Osteoblast (primary cell): Measurements from ENCODE around the gene PFDN6. TPM values are rescaled to one million over a fixed set of nuclear protein-coding genes. Genes with fewer than 3 reads are reported as not detected.
A peak's percentile ranks its signal among the peaks of the same experiment; 100 is the strongest.

Experiments
- DNase-seq: peaks from one replicate; pipeline ENCODE4 v3.0.0; 2011; ENCODE audit warnings: low spot score, mixed read lengths; ENCODE audit not compliant: insufficient read length; ENCODE audit errors: missing footprints
- H2AFZ ChIP-seq: 2 replicates; pipeline ENCODE4 v1.6.0; 2011; ENCODE audit warnings: mild to moderate bottlenecking, low read length
- H3K27ac ChIP-seq: 2 replicates; pipeline ENCODE4 v1.5.1; 2011; ENCODE audit warnings: mild to moderate bottlenecking, low read depth, low read length, moderate library complexity
- H3K27me3 ChIP-seq: 2 replicates; pipeline ENCODE4 v1.6.0; 2012; ENCODE audit warnings: mild to moderate bottlenecking, control low read depth, inconsistent platforms, low read length, moderate library complexity; ENCODE audit not compliant: insufficient read depth
- H3K36me3 ChIP-seq: 2 replicates; pipeline ENCODE4 v1.5.1; 2011; ENCODE audit warnings: mild to moderate bottlenecking, low read length, control low read depth, moderate library complexity; ENCODE audit not compliant: insufficient read depth
- H3K4me1 ChIP-seq: 2 replicates; pipeline ENCODE4 v1.5.1; 2011; ENCODE audit warnings: mild to moderate bottlenecking, low read length, control low read depth, moderate library complexity; ENCODE audit not compliant: insufficient read depth
- H3K4me2 ChIP-seq: 2 replicates; pipeline ENCODE4 v1.6.0; 2011; ENCODE audit warnings: mild to moderate bottlenecking, low read length; ENCODE audit not compliant: insufficient read depth
- H3K4me3 ChIP-seq: fragments of 200-600 bp; sonication (generic); 3 replicates; pipeline ENCODE4 v1.5.1; 2012; ENCODE audit warnings: mild to moderate bottlenecking, low read length, inconsistent platforms; ENCODE audit not compliant: insufficient read depth
- H3K79me2 ChIP-seq: 2 replicates; pipeline ENCODE4 v1.6.0; 2012; ENCODE audit warnings: mild to moderate bottlenecking, low read length, control low read depth, inconsistent platforms; ENCODE audit not compliant: insufficient read depth
- H3K9me3 ChIP-seq: 2 replicates; pipeline ENCODE4 v1.5.1; 2011; ENCODE audit warnings: low read depth, low read length, control low read depth
- H4K20me1 ChIP-seq: 2 replicates; pipeline ENCODE4 v1.6.0; 2012; ENCODE audit warnings: mild to moderate bottlenecking, low read length, control low read depth; ENCODE audit not compliant: insufficient read depth
- total RNA-seq: library from RNA; depleted of rRNA; stranded (reverse); fragments of >200 nt; gene quantifications from 2 replicates; pipeline ENCODE4 v1.2.3, GENCODE V29; 2012
- TF ChIP-seq, protein P1 (sequence below): IDR thresholded peaks from 2 replicates; pipeline ENCODE4 v1.5.1; 2011; ENCODE audit warnings: mild to moderate bottlenecking, low read depth, low read length, moderate library complexity; ENCODE audit errors: extremely low read depth

PFDN6 gene
- total RNA-seq, 1 donor: 15.9 TPM

DNA sequence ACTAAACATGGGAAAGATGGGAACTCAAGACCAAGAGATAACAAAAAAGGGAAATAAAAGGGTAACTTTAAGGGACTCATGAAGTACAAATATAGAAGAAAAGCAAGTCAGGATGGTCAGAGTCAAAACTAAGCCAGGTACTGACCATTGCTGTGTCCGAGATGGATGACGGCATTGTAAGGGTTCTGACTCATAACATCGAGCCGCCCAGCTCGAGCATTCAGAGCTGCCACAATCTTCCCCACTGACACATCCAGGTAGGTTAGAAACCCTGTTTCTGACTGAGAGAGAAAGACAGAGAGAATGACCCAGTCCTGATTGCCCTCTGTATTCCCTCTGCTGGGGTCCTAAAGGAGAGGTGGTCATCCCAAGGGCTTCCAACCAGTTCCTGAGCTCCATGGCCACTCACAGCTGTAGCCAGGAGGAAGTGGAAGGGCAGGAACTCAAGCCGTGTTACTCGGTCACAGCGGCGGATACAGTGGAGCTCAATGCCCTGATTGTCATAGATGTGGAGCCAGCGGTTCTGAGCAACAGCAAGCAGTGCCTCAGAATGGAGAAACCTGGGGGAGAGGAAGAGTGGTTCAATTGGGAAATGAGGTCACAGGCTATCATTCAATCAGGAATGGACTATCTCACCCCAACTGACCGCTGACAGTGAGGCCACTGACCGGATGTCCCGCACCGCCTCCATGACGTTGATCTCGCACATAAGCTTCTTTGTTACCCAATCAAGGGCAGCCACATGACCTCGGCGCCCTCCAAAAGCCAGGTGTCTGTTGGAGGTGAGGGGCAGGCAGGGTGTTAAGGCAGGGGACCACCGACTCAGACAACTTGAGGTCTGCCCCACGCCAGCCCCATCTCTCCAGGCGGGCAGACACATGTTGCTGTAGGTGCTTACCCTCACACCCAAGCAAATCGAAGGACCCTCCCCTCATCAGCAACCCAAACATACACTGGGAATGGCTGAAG is 2.2 kb upstream of the PFDN6 start:
- no peaks in the 10 kb centered on the region for H3K27me3 ChIP-seq
- no peak overlapping the region for H2AFZ ChIP-seq
- peaks cover 55% of the 10 kb centered on the region for H3K36me3 ChIP-seq
- peak; percentile 49 for DNase-seq
- H3K4me3 ChIP-seq: no peak overlapping the region
- TF ChIP-seq, protein P1, sequence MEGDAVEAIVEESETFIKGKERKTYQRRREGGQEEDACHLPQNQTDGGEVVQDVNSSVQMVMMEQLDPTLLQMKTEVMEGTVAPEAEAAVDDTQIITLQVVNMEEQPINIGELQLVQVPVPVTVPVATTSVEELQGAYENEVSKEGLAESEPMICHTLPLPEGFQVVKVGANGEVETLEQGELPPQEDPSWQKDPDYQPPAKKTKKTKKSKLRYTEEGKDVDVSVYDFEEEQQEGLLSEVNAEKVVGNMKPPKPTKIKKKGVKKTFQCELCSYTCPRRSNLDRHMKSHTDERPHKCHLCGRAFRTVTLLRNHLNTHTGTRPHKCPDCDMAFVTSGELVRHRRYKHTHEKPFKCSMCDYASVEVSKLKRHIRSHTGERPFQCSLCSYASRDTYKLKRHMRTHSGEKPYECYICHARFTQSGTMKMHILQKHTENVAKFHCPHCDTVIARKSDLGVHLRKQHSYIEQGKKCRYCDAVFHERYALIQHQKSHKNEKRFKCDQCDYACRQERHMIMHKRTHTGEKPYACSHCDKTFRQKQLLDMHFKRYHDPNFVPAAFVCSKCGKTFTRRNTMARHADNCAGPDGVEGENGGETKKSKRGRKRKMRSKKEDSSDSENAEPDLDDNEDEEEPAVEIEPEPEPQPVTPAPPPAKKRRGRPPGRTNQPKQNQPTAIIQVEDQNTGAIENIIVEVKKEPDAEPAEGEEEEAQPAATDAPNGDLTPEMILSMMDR: no peak
- H3K27ac ChIP-seq: no peak overlapping the region
- H3K79me2 ChIP-seq: peaks cover 49% of the 10 kb centered on the region
- peak overlapping the region; percentile 91 for H3K4me2 ChIP-seq
- H3K9me3 ChIP-seq: no peaks in the 10 kb centered on the region
- peaks cover 18% of the 10 kb centered on the region for H3K4me1 ChIP-seq
- H4K20me1 ChIP-seq: peaks cover 5% of the 10 kb centered on the region

DNA sequence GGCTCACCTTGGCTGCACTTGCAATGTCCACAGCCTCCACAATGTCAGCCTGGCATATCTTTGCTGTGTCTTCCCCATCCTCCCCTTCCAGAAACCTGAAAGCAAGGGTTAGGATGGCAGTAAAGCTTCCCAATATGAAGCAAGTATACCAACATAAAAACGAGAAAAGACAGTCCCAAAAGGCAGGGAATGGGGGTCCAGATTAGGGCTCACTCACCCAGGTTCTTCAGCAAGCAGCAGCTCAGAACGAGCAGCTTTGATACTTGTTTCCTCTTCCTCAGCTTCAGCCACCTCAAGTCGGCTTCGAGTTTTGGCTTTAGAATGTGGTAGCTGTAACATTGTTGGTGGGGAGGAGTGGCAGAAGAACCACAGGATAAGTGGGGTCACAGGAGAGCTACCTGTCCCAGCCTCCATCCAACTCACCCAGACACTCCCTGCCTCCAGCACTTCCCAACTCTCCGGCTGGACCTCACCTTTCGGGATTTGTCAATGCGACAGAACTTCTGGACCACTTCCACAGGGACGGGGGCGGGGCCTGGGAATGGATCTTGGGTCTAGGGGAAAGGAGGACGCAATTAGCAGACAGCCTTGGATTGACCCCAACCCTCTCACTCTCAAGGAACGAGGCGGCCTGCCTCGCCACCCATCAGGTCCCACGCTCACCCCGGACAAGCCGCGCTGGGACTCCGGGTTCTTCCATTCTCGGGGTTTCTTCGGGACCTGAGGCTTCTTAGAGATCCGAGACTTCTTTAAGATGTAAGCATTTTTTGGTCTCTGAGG is 1.1 kb upstream of the PFDN6 start:
- TF ChIP-seq, protein P1: no peak
- Histone ChIP-seq H2AFZ (peak overlapping the region; percentile 89), H4K20me1 (no peaks in the 10 kb centered on the region), H3K79me2 (peaks cover 49% of the 10 kb centered on the region), H3K27ac (peak overlapping the region; percentile 64), H3K36me3 (peaks cover 52% of the 10 kb centered on the region), H3K9me3 (no peaks in the 10 kb centered on the region), H3K27me3 (no peaks in the 10 kb centered on the region), H3K4me1 (peaks cover 18% of the 10 kb centered on the region), H3K4me3 (peak overlapping the region; percentile 86), H3K4me2 (peak overlapping the region; percentile 91)
- DNase-seq: peak; percentile 67

DNA sequence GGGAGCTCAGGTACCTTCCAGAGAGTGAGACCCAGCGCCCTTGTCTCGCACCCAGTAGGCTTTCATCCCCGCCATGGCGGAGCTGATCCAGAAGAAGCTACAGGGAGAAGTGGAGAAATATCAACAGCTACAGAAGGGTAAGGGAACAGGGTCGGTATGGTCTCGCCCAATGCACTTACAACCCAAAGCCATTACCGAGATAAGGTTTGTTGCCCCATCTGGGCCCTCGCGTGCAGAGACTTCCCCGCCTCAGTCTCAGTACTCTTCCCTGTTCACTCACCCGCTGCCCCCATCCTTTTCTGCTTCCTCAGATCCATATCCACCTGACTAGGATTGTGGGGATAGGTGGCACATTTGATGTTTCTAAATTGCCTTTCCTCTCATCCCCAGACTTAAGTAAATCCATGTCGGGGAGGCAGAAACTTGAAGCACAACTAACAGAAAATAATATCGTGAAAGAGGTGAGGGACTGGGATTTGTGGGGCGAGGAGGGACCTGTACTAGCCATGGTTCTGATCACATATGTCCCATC is 449 bp downstream of the PFDN6 start:
- H2AFZ ChIP-seq: peak overlapping the region; percentile 89
- no peaks in the 10 kb centered on the region for H3K27me3 ChIP-seq
- H3K4me3 ChIP-seq: peak overlapping the region; percentile 86
- TF ChIP-seq, protein P1: no peak
- H3K4me1 ChIP-seq: peaks cover 18% of the 10 kb centered on the region
- H3K27ac ChIP-seq: peak overlapping the region; percentile 64
- H3K9me3 ChIP-seq: no peaks in the 10 kb centered on the region
- peak overlapping the region; percentile 91 for H3K4me2 ChIP-seq
- peaks cover 49% of the 10 kb centered on the region for H3K79me2 ChIP-seq
- peaks cover 45% of the 10 kb centered on the region for H3K36me3 ChIP-seq
- peak; percentile 80 for DNase-seq
- H4K20me1 ChIP-seq: no peaks in the 10 kb centered on the region
